ENCODE measurements around the gene PIK3CA.

DNA sequence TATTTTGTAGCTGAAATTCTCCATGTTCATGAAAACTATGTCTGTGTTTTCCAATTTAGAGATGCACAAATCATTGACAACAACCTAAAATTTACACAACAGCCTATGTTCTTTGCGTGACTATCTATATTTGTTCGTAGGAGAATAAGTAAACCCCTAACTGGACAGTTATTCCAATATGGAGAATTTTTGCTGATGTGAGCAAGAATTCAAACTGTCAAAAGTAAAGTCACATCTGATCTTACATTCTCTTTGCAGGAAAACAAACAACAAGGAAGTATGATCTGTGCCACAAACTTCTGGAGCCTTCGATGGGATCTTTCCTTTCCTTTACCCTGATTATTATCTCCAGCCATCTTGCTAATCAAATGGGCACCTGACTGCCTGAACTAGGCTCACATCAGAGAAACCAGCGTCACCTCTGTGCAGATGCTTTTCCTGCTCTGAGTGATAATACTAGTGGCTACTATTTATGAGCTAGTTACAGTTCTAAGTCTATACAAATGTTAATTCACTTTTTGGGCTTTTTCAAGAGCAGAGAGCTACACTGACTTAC is 121.1 kb downstream of the PIK3CA start:
- no peak for TF ChIP-seq POLR2A (IDR thresholded peaks at IDR 0.05; ENCODE audit: low read depth, low read length)
- TF ChIP-seq POU2F2 (IDR thresholded peaks at IDR 0.05; ENCODE audit: low read depth, low read length): no peak

Data from GM12891 (cell line).